ENCODE measurements around the gene CST1.
"Not testable (repeated sequence)": the region's sequence is repeated elsewhere in the genome, so short reads cannot be mapped to it uniquely, and the experiment has no call there.

CST1 gene

GRCh38 chr20:23753589-23753988, 2.9 kb upstream of the CST1 start:
- DNase-seq = no peak

DNA sequence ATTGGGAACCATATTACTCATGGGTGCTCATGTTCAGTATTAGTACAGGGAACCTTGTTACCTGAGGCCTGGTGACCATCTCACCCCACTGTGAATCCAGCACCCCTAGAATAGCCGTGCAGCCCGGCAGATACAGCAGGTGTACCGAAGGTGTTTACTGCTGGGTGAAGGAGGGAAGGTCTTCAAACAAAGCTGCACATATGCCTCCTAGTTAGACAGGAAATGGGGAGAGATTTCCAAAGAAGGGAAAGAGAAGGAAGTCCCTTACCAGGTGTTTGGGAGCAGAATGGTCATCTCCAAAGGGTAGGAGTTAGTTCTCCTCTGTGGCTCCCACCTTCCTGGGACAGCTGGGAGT, 2.4 kb upstream of the CST1 start:
- no peak for DNase-seq

DNA sequence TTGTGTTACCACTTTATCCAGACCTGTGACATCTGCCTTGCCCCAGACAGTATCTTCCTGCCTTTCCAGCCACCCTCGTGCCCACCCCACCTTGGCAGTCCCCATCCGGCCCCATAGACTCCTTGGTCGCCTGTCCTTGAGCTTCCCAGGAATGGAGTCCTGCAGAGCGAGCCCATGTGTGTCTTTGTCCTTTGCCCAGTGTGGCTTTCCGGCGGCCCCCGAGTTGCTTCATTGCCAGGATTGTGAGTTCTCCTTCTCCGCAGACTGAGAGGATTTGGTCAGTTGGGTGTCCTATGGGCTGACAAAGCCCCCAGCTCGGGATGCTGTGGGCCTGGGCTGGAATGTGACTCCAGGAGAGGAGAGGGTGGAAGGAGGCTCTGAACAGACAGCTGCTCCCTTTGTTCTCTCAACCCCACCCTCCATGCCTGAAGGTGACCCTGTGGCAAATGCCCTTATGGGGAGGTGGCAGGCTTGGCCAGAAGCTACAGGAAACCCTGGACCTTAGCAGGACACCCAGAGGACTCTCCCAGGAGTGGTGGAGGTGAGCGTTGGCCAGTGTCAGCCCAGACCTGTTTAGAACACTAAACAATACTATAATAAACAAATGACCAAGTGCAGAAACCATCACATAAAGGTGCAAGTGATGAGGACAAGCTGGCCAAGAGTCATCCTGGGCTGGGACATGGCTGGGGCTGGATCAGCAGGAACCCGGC, 1.9 kb upstream of the CST1 start:
- no peak for DNase-seq

DNA sequence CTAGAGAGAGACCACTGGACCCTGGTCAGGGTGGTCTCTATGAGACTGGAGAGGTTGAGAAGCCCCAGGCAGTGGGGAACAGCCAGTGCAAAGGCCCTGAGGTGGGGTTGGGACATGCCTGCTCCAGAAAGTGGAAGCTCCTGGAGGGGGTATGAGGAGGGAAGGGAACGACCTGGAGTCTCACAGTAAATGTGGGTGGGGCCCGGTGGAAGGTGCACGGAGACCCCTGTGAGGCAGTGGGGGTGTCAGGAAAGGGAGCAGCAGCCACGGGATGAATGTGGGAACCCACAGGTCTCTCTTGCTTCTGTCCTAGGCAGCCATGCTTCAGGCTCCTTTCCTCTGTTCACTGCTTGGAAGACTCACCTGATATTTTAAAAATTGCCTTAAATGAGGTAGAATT, 1.3 kb upstream of the CST1 start:
- no peak for DNase-seq

DNA sequence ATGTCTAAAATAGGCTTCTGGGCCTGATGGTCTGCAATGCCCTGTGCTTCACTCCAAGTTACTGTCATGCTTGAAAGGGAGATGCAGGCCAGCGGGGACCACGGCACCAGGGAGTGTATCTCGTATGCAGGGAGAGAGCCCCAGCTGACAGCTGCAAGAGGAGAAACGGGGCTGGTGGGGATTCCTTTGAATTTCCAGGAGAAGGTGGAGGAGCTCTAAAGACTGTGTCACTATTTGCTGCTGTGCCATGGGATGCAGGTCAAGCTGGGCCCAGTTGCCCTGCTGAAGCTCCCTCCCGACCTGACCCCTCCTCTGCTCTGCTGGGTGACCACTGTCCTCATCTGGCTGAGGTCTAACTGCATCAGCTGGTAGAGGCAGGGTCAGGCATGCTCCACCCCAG, 989 bp downstream of the CST1 start:
- no peak for DNase-seq

GRCh38 chr20:23748975-23749374, 1.8 kb downstream of the CST1 start:
- not testable (repeated sequence) for DNase-seq

GRCh38 chr20:23747551-23747950, 3.2 kb downstream of the CST1 start:
- DNase-seq = not testable (repeated sequence)

DNA sequence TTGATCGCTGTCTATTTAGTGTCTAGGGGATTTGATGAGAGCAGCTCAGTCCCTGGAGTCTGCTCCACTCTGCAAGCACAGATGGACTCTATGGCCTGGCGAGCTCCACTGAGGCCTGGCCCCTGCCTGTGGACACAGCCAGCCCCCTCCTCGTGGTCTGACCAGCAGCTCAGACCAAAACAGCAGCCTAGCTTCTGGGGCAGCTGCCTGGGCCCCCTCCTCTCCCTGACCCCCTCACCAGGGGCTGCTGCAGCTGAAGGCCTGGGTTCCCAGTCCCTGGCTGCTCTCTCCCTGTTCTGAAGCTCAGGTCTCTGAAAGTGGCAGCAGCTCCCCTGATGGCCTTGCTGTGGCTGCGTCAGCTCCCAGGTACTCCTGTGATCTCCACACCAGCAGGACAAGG, 3.6 kb downstream of the CST1 start:
- DNase-seq = not testable (repeated sequence)

DNA sequence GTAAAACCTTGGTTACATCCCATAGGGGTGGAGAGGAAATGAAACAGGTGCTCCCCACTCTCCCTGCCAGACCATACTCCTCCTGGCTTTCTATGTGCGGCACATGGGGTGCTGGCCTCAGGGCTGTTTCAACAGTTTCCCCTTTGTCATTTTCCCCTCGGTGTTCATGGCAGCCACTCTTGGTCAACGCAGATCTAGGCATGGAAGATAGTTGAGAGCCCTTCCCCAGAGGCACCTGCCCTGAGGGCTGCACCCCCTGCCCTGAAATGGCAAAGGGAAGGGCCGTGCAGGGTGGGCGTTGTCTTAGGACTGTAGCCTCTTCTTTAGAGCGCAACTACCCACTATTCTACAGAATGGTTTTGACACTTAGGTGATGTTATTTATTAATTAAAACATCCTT, 4.4 kb downstream of the CST1 start:
- DNase-seq = no peak

GRCh38 chr20:23745247-23745646, 5.5 kb downstream of the CST1 start:
- DNase-seq = no peak

DNA sequence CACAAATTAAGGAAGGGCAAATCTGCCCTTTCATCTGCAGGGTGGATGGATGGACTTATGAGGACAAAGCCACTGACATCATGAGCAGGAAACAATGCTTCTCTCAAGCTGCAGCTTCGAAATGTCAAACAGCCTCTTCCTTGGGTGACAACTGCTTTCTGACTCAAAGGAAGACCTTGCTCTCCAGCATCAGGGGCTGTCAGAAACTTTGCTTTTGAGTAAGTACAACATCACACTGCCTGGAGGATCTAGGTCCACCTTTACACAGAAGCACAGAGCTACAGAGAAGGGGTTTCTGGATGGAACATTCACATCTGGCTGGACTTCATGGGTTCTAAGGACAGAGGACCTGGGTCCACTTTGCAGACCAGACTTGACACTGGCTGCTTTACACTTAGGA, 5.9 kb downstream of the CST1 start:
- DNase-seq = no peak

GRCh38 chr20:23735391-23735790, 15.3 kb downstream of the CST1 start:
- DNase-seq = not testable (repeated sequence)

- DNase-seq = not testable (repeated sequence)
Measured at GRCh38 chr20:23734949-23735348, 15.8 kb downstream of the CST1 start.

DNA sequence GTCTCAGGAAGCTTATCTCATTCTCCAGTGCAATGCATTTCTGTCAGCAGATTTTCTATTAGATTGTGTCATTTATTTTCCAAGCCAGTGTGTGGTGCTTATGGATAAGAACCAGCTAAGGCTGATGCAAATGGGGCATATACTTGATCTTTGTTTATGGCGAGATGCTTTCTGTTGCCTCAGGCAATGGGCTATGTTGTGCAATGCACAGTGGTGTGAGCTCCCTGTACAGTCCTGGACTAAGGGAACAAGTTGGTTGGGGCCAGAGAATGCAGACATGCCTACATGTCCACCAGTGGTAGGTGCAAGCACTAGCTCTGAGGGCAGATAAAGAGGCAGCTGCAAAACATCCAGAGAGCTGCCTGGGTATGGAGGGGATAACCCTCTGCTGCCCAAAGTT, 16.3 kb downstream of the CST1 start:
- not testable (repeated sequence) for DNase-seq

GRCh38 chr20:23727016-23727415, 23.7 kb downstream of the CST1 start:
- no peak for DNase-seq

DNA sequence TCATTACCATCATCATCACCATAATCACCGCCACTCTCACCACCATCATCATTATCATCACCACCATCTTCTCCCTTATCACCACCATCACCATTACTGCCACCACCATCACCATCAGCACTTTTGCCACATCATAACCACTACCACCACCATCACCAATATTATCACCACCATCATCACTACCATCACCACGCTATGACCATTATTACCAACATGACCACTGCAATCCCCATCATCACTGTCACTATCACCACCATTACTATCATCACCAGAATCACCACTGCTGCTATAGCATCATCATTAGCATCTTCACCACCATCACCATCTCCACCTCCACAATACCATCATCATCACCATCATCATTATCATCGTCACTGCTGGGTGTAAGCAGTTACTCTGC, 25.6 kb downstream of the CST1 start:
- DNase-seq = no peak

- peak; percentile 14 for DNase-seq
Measured at GRCh38 chr20:23723659-23724307, 27.0 kb downstream of the CST1 start.

DNA sequence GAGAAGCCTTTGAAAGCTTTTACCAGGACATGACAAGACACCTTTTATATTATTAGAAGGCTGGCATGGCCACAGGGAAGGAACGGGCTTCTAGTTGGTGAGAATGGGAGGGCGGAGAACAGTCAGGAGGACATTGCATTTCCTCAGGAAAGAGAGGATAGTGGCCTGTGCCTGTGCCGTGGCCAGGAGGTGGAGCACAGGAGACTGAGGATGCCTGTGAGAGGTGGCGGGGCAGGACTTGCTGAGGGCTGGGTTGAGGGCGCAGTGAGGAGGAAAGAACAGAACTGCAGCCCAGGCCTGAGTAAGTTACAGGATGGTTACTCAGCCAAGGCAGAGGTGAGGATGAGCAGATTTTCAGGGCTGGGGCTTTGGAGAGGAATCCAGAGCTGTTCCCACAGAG, 27.9 kb downstream of the CST1 start:
- DNase-seq = not testable (repeated sequence)

GRCh38 chr20:23721962-23722361, 28.8 kb downstream of the CST1 start:
- no peak for DNase-seq

GRCh38 chr20:23719351-23719750, 31.4 kb downstream of the CST1 start:
- DNase-seq = not testable (repeated sequence)

DNA sequence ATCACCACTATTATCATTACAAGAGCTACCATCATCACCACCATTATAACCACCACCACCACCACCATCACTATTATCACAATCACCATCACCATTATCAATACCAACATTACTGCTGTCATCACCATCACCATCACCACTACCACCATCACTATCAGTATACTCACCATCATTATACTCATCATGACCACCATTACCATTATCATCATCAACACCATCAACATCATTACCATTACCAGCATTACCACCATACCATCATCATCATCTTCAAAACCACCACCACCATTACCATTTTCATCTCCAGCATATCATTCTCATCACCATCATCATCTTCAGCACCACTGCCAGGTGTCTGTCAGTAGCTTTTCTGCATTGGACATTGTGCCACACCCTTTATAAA, 39.0 kb downstream of the CST1 start:
- DNase-seq = not testable (repeated sequence)

DNA sequence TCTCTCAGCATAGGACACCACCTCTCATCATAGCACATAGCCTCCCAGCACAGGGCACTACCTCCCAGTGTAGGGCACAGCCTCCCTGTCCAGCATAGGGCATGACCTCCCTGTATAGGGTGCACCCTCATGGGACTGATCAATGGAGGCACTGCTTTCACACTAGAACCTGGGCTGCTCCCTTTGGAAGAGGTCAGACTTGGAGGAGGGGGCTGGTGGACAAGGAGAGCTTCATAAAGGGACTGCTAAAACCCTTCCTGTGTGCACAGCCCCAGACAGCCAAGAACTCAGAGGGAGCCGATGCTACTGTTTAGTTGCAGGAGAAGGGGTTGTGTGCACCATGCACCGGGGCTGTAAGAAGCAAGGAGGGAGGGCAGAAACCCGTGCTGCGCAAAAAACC, 40.0 kb downstream of the CST1 start:
- DNase-seq = no peak

GRCh38 chr20:23705895-23706294, 44.8 kb downstream of the CST1 start:
- DNase-seq = no peak

GRCh38 chr20:23702021-23702420, 48.7 kb downstream of the CST1 start:
- DNase-seq = no peak

GRCh38 chr20:23700931-23701330, 49.8 kb downstream of the CST1 start:
- DNase-seq = no peak
